GM23338 (cell line): Measurements from ENCODE around the gene TNIP2. TPM values are rescaled to one million over a fixed set of nuclear protein-coding genes. Genes with fewer than 3 reads are reported as not detected.
A peak's percentile ranks its signal among the peaks of the same experiment; 100 is the strongest.

Experiments used
- ATAC-seq: fragments of 200-7000 bp; cut with Tn5 transposase; 3 replicates; pipeline ENCODE4 v1.9.1; 2020
- DNase-seq: peaks from one replicate; pipeline ENCODE4 v3.0.0-alpha.2; 2015; ENCODE audit warnings: low spot score
- H2AFZ ChIP-seq: fragments of 200-600 bp; sonication (generic); 2 replicates; pipeline ENCODE4 v1.8.0; 2016; ENCODE audit warnings: antibody characterized with exemption, mild to moderate bottlenecking, moderate library complexity
- H3F3A ChIP-seq: fragments of 200-600 bp; sonication (generic); replicated peaks from 2 replicates; pipeline ENCODE4 v1.8.0; 2017; ENCODE audit warnings: antibody characterized with exemption, mixed run types, low read depth
- H3K27ac ChIP-seq: fragments of 200-600 bp; sonication (generic); 2 replicates; pipeline ENCODE4 v1.6.1; 2016; ENCODE audit warnings: low read depth
- H3K27me3 ChIP-seq: fragments of 200-600 bp; sonication (generic); 2 replicates; pipeline ENCODE4 v1.8.0; 2016; ENCODE audit warnings: mild to moderate bottlenecking, mixed run types, moderate library complexity; ENCODE audit not compliant: insufficient read depth
- H3K36me3 ChIP-seq: fragments of 200-600 bp; sonication (generic); 2 replicates; pipeline ENCODE4 v1.8.0; 2016; ENCODE audit warnings: mild to moderate bottlenecking; ENCODE audit not compliant: insufficient read depth
- H3K4me1 ChIP-seq: fragments of 200-600 bp; sonication (generic); 2 replicates; pipeline ENCODE4 v1.8.0; 2016; ENCODE audit warnings: mild to moderate bottlenecking, moderate library complexity; ENCODE audit not compliant: insufficient read depth
- H3K4me2 ChIP-seq: fragments of 200-600 bp; sonication (generic); 2 replicates; pipeline ENCODE4 v1.7.1; 2017; ENCODE audit warnings: mixed run types
- H3K4me3 ChIP-seq: fragments of 200-600 bp; sonication (generic); 2 replicates; pipeline ENCODE4 v1.6.1; 2016; ENCODE audit warnings: mixed run types
- H3K79me2 ChIP-seq: fragments of 200-600 bp; sonication (generic); replicated peaks from 2 replicates; pipeline ENCODE4 v1.8.0; 2017; ENCODE audit warnings: mild to moderate bottlenecking; ENCODE audit not compliant: insufficient read depth
- H3K9me2 ChIP-seq: fragments of 200-600 bp; sonication (generic); 2 replicates; pipeline ENCODE4 v1.8.0; 2017; ENCODE audit not compliant: insufficient read depth
- H4K20me1 ChIP-seq: fragments of 200-600 bp; sonication (generic); replicated peaks from 2 replicates; pipeline ENCODE4 v1.8.0; 2017; ENCODE audit warnings: mild to moderate bottlenecking; ENCODE audit not compliant: insufficient read depth
- H3K27ac Mint-ChIP-seq: 2 replicates; pipeline ENCODE4 v1.8.0; 2020; ENCODE audit warnings: inconsistent platforms, mild to moderate bottlenecking, moderate library complexity, mixed read lengths
- H3K27me3 Mint-ChIP-seq: 3 replicates; pipeline ENCODE4 v1.8.0; 2022; ENCODE audit warnings: low read depth, mild to moderate bottlenecking, moderate library complexity, mixed read lengths, inconsistent platforms; ENCODE audit not compliant: insufficient read depth, poor library complexity
- H3K36me3 Mint-ChIP-seq: 3 replicates; pipeline ENCODE4 v1.8.0; 2021; ENCODE audit warnings: low read depth, mild to moderate bottlenecking, inconsistent platforms, moderate library complexity, mixed read lengths
- H3K4me1 Mint-ChIP-seq: 3 replicates; pipeline ENCODE4 v1.8.0; 2020; ENCODE audit warnings: mild to moderate bottlenecking, inconsistent platforms, mixed read lengths
- H3K4me3 Mint-ChIP-seq: 3 replicates; pipeline ENCODE4 v1.8.0; 2021; ENCODE audit warnings: moderate library complexity, mild to moderate bottlenecking, inconsistent platforms, mixed read lengths
- H3K9me3 Mint-ChIP-seq: 3 replicates; pipeline ENCODE4 v1.8.0; 2020; ENCODE audit warnings: moderate library complexity, mild to moderate bottlenecking, inconsistent platforms, mixed read lengths
- CREB1 ChIP-seq: fragments of 250-450 bp; sonication (Bioruptor Pico); IDR thresholded peaks from 2 replicates; pipeline ENCODE4 v1.5.0; 2020; ENCODE audit warnings: low read depth, mild to moderate bottlenecking, moderate library complexity
- CTCF ChIP-seq, 2 experiments: fragments of 200-600 bp in 1 of 2; sonication (generic) in 1 of 2; conservative IDR thresholded peaks; 2 replicates each; pipeline versions ENCODE4 v1.5.1 to v1.6.1; 2016 to 2017; ENCODE audit warnings: antibody characterized with exemption in 2 of 2, low read depth in 2 of 2, mild to moderate bottlenecking in 2 of 2, moderate library complexity in 1 of 2
- EZH2 ChIP-seq: fragments of 200-600 bp; sonication (generic); IDR thresholded peaks from one replicate; pipeline ENCODE4 v1.8.0; 2017; ENCODE audit warnings: antibody characterized with exemption, mild to moderate bottlenecking, low read depth; ENCODE audit not compliant: unreplicated experiment
- EZH2phosphoT487 ChIP-seq: fragments of 200-600 bp; sonication (generic); IDR thresholded peaks from one replicate; pipeline ENCODE4 v1.8.1; 2018; ENCODE audit warnings: antibody characterized with exemption; ENCODE audit not compliant: unreplicated experiment
- JUNB ChIP-seq: IDR thresholded peaks from one replicate; pipeline ENCODE4 v1.6.1; 2016; ENCODE audit warnings: antibody characterized with exemption; ENCODE audit not compliant: unreplicated experiment
- NANOG ChIP-seq: IDR thresholded peaks from 2 replicates; pipeline ENCODE4 v1.6.1; 2016; ENCODE audit warnings: antibody characterized with exemption, borderline replicate concordance
- POLR2AphosphoS5 ChIP-seq: IDR thresholded peaks from 2 replicates; pipeline ENCODE4 v1.6.1; 2016; ENCODE audit warnings: antibody characterized with exemption, low read depth
- STAT1 ChIP-seq: IDR thresholded peaks from one replicate; pipeline ENCODE4 v1.6.1; 2016; ENCODE audit warnings: antibody characterized with exemption; ENCODE audit not compliant: unreplicated experiment
- ZNF114 ChIP-seq: fragments of 250-450 bp; sonication (Bioruptor Pico); IDR thresholded peaks from 2 replicates; pipeline ENCODE4 v1.5.0; 2020; ENCODE audit warnings: mild to moderate bottlenecking, moderate library complexity
- ZNF331 ChIP-seq: fragments of 250-450 bp; sonication (Bioruptor Pico); IDR thresholded peaks from 2 replicates; pipeline ENCODE4 v1.5.0; 2020; ENCODE audit warnings: low read depth, mild to moderate bottlenecking, moderate library complexity
- polyA plus RNA-seq: library from polyadenylated mRNA; unstranded; fragments of >200 nt; fragmentation: Nextera tagmentation; extraction: Ambion mirVana; gene quantifications from 2 replicates; pipeline ENCODE4 v1.2.1, GENCODE V29; 2016
- total RNA-seq: library from RNA; depleted of rRNA; stranded (reverse); fragments of >200 nt; shearing (Covaris generic); gene quantifications from 2 replicates; pipeline ENCODE4 v1.2.3, GENCODE V29; 2014
- TF ChIP-seq, protein P1 (sequence below): fragments of 250-450 bp; sonication (Bioruptor Pico); IDR thresholded peaks from 2 replicates; pipeline ENCODE4 v1.5.0; 2020; ENCODE audit warnings: mild to moderate bottlenecking, moderate library complexity
- TF ChIP-seq, protein P2 (sequence below): IDR thresholded peaks from one replicate; pipeline ENCODE4 v1.6.1; 2018; ENCODE audit warnings: antibody characterized with exemption; ENCODE audit not compliant: unreplicated experiment

The TNIP2 gene
- total and polyA plus RNA-seq, 2 experiments from 2014 or later, result 34.8 to 61.4 TPM

- H3K36me3 ChIP-seq, result no peaks in the 10 kb centered on the region
- no peaks in the 10 kb centered on the region for H3K9me2 ChIP-seq
- no peaks in the 10 kb centered on the region for H3K36me3 Mint-ChIP-seq
- no peaks in the 10 kb centered on the region for H3K9me3 Mint-ChIP-seq
- peaks cover 32% of the 10 kb centered on the region for H3K4me1 Mint-ChIP-seq
- peaks cover 16% of the 10 kb centered on the region; the same call in 1 of the 2 replicates for H3K4me1 ChIP-seq
- H3F3A ChIP-seq, result peaks cover 6% of the 10 kb centered on the region
- H3K27ac Mint-ChIP-seq, result no peak overlapping the region
- 0 out of 2 replicates have a peak overlapping the region, but pooled peaks have one; percentile 32 for H3K27ac ChIP-seq
- H3K4me2 ChIP-seq, result no peak overlapping the region
- ATAC-seq, result no peak
- no peak overlapping the region for H3K4me3 Mint-ChIP-seq
- no peaks in the 10 kb centered on the region for H4K20me1 ChIP-seq
- H2AFZ ChIP-seq, result no peak overlapping the region
- no peak overlapping the region for H3K4me3 ChIP-seq
- no peak for TF ChIP-seq EZH2
- TF ChIP-seq, protein P1, sequence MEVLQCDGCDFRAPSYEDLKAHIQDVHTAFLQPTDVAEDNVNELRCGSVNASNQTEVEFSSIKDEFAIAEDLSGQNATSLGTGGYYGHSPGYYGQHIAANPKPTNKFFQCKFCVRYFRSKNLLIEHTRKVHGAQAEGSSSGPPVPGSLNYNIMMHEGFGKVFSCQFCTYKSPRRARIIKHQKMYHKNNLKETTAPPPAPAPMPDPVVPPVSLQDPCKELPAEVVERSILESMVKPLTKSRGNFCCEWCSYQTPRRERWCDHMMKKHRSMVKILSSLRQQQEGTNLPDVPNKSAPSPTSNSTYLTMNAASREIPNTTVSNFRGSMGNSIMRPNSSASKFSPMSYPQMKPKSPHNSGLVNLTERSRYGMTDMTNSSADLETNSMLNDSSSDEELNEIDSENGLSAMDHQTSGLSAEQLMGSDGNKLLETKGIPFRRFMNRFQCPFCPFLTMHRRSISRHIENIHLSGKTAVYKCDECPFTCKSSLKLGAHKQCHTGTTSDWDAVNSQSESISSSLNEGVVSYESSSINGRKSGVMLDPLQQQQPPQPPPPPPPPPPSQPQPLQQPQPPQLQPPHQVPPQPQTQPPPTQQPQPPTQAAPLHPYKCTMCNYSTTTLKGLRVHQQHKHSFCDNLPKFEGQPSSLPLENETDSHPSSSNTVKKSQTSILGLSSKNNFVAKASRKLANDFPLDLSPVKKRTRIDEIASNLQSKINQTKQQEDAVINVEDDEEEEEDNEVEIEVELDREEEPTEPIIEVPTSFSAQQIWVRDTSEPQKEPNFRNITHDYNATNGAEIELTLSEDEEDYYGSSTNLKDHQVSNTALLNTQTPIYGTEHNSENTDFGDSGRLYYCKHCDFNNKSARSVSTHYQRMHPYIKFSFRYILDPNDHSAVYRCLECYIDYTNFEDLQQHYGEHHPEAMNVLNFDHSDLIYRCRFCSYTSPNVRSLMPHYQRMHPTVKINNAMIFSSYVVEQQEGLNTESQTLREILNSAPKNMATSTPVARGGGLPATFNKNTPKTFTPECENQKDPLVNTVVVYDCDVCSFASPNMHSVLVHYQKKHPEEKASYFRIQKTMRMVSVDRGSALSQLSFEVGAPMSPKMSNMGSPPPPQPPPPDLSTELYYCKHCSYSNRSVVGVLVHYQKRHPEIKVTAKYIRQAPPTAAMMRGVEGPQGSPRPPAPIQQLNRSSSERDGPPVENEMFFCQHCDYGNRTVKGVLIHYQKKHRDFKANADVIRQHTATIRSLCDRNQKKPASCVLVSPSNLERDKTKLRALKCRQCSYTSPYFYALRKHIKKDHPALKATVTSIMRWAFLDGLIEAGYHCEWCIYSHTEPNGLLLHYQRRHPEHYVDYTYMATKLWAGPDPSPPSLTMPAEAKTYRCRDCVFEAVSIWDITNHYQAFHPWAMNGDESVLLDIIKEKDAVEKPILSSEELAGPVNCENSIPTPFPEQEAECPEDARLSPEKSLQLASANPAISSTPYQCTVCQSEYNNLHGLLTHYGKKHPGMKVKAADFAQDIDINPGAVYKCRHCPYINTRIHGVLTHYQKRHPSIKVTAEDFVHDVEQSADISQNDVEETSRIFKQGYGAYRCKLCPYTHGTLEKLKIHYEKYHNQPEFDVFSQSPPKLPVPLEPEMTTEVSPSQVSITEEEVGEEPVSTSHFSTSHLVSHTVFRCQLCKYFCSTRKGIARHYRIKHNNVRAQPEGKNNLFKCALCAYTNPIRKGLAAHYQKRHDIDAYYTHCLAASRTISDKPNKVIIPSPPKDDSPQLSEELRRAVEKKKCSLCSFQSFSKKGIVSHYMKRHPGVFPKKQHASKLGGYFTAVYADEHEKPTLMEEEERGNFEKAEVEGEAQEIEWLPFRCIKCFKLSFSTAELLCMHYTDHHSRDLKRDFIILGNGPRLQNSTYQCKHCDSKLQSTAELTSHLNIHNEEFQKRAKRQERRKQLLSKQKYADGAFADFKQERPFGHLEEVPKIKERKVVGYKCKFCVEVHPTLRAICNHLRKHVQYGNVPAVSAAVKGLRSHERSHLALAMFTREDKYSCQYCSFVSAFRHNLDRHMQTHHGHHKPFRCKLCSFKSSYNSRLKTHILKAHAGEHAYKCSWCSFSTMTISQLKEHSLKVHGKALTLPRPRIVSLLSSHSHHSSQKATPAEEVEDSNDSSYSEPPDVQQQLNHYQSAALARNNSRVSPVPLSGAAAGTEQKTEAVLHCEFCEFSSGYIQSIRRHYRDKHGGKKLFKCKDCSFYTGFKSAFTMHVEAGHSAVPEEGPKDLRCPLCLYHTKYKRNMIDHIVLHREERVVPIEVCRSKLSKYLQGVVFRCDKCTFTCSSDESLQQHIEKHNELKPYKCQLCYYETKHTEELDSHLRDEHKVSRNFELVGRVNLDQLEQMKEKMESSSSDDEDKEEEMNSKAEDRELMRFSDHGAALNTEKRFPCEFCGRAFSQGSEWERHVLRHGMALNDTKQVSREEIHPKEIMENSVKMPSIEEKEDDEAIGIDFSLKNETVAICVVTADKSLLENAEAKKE (CRISPR knock-in tag), result no peak
- no peak for TF ChIP-seq ZNF114
- no peak for TF ChIP-seq CREB1 (CRISPR knock-in tag)
- TF ChIP-seq NANOG, result no peak
- TF ChIP-seq, protein P2, sequence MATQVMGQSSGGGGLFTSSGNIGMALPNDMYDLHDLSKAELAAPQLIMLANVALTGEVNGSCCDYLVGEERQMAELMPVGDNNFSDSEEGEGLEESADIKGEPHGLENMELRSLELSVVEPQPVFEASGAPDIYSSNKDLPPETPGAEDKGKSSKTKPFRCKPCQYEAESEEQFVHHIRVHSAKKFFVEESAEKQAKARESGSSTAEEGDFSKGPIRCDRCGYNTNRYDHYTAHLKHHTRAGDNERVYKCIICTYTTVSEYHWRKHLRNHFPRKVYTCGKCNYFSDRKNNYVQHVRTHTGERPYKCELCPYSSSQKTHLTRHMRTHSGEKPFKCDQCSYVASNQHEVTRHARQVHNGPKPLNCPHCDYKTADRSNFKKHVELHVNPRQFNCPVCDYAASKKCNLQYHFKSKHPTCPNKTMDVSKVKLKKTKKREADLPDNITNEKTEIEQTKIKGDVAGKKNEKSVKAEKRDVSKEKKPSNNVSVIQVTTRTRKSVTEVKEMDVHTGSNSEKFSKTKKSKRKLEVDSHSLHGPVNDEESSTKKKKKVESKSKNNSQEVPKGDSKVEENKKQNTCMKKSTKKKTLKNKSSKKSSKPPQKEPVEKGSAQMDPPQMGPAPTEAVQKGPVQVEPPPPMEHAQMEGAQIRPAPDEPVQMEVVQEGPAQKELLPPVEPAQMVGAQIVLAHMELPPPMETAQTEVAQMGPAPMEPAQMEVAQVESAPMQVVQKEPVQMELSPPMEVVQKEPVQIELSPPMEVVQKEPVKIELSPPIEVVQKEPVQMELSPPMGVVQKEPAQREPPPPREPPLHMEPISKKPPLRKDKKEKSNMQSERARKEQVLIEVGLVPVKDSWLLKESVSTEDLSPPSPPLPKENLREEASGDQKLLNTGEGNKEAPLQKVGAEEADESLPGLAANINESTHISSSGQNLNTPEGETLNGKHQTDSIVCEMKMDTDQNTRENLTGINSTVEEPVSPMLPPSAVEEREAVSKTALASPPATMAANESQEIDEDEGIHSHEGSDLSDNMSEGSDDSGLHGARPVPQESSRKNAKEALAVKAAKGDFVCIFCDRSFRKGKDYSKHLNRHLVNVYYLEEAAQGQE, result no peak
- no peak for TF ChIP-seq POLR2AphosphoS5
- TF ChIP-seq ZNF331 (CRISPR knock-in tag), result no peak
- no peak for TF ChIP-seq STAT1
- TF ChIP-seq EZH2phosphoT487, result no peak
- no peak for TF ChIP-seq CTCF (conservative IDR thresholded peaks at IDR 0.05; ENCODE audit: low read depth in 2 of 2)
- no peak for TF ChIP-seq JUNB
- DNase-seq, result no peak
- peaks cover 17% of the 10 kb centered on the region for H3K27me3 Mint-ChIP-seq
- peaks cover 6% of the 10 kb centered on the region for H3K27me3 ChIP-seq
- no peaks in the 10 kb centered on the region for H3K79me2 ChIP-seq
Observed at GRCh38 chr4:2798399-2799223, 42.5 kb upstream of the TNIP2 start.
